Mammary epithelial cell (primary cell): ENCODE results near the gene ATP8A1.

Experiments used
- EZH2 ChIP-seq: IDR thresholded peaks from 2 replicates; pipeline ENCODE4 v1.6.1; 2012; ENCODE audit warnings: low read length, inconsistent platforms, borderline replicate concordance
- TF ChIP-seq, protein P1 (sequence below), 2 donors: IDR thresholded peaks in 1 of 2; conservative IDR thresholded peaks in 1 of 2; 2 replicates each; pipeline ENCODE4 v1.5.1; 2011 to 2012; ENCODE audit warnings: inconsistent platforms in 2 of 2, low read length in 2 of 2, mild to moderate bottlenecking in 2 of 2, control low read depth in 1 of 2, low read depth in 1 of 2; ENCODE audit not compliant: insufficient read depth in 1 of 2; ENCODE audit errors: extremely low read depth in 1 of 2

DNA sequence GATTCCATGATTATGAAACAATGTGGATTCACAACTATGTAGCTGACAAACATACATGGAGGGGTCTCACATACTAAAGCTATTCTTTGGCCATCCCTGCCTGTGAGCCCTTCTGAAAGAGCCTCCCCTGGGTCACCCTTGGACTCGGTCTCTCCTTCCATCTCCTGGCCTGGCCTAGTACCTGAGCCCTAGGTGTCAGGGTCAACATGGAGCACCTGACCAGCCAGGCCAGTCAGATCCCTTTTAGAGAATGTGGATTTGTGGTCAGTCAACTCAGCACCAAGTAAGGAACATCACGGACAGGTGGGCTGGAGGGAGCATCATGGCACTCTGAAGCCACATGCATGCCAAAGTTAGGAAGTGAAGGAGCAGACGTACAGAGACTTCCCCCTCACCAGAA is 16.3 kb downstream of the ATP8A1 start:
- TF ChIP-seq EZH2: no peak
- TF ChIP-seq, protein P1, sequence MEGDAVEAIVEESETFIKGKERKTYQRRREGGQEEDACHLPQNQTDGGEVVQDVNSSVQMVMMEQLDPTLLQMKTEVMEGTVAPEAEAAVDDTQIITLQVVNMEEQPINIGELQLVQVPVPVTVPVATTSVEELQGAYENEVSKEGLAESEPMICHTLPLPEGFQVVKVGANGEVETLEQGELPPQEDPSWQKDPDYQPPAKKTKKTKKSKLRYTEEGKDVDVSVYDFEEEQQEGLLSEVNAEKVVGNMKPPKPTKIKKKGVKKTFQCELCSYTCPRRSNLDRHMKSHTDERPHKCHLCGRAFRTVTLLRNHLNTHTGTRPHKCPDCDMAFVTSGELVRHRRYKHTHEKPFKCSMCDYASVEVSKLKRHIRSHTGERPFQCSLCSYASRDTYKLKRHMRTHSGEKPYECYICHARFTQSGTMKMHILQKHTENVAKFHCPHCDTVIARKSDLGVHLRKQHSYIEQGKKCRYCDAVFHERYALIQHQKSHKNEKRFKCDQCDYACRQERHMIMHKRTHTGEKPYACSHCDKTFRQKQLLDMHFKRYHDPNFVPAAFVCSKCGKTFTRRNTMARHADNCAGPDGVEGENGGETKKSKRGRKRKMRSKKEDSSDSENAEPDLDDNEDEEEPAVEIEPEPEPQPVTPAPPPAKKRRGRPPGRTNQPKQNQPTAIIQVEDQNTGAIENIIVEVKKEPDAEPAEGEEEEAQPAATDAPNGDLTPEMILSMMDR (conservative IDR thresholded peaks at IDR 0.05 in 1 of 2, IDR thresholded peaks at IDR 0.05 in 1 of 2; ENCODE audit: extremely low read depth in 1 of 2, insufficient read depth in 1 of 2, low read depth in 1 of 2, low read length in 2 of 2): no peak
